Transverse colon (tissue), 4 donors: ENCODE measurements around the gene PLCB1. TPM values are rescaled to one million over a fixed set of nuclear protein-coding genes. Genes with fewer than 3 reads are reported as not detected.

ENCODE experiments used
- DNase-seq: peaks from one replicate; pipeline ENCODE4 v3.0.0-alpha.2; 2019
- H3K27ac ChIP-seq, 4 donors: fragments of 200-600 bp; sonication (generic); 2 replicates each; pipeline ENCODE4 v1.5.1; 2016 to 2018; ENCODE audit warnings: inconsistent platforms in 4 of 4
- H3K27me3 ChIP-seq: fragments of 200-600 bp; sonication (generic); 2 replicates; pipeline ENCODE4 v1.5.1; 2017; ENCODE audit warnings: inconsistent platforms
- H3K36me3 ChIP-seq, 4 donors: fragments of 200-600 bp; sonication (generic); 2 replicates each; pipeline ENCODE4 v1.5.1; 2017 to 2019; ENCODE audit warnings: inconsistent platforms in 4 of 4
- H3K4me1 ChIP-seq, 4 donors: fragments of 200-600 bp; sonication (generic); 2 replicates each; pipeline ENCODE4 v1.5.1; 2017 to 2020; ENCODE audit warnings: inconsistent platforms in 4 of 4
- H3K4me3 ChIP-seq, 4 donors: fragments of 200-600 bp; sonication (generic); 1 replicate in 1 of 4; 2 replicates in 3 of 4; pipeline versions ENCODE4 v1.5.1 to v1.6.1; 2017 to 2019; ENCODE audit warnings: inconsistent platforms in 4 of 4
- H3K9me3 ChIP-seq, 2 donors: fragments of 200-600 bp; sonication (generic); 2 replicates each; pipeline ENCODE4 v1.5.1; 2017 to 2019; ENCODE audit warnings: inconsistent platforms in 2 of 2
- EP300 ChIP-seq: sonication (generic); formaldehyde crosslinking; IDR thresholded peaks from one replicate; pipeline ENCODE4 v1.6.1; 2017; ENCODE audit warnings: antibody characterized with exemption, low read depth
- POLR2A ChIP-seq: fragments of 450-650 bp; IDR thresholded peaks from one replicate; pipeline ENCODE4 v1.6.1; 2016; ENCODE audit warnings: antibody characterized with exemption, mild to moderate bottlenecking, moderate library complexity
- POLR2AphosphoS5 ChIP-seq, 3 donors: sonication (generic); formaldehyde crosslinking; IDR thresholded peaks; one replicate each; pipeline ENCODE4 v1.6.1; 2016; ENCODE audit warnings: antibody characterized with exemption in 3 of 3
- WGBS, 2 donors: methylation state at CpG; one replicate each; pipeline ENCODE4 v1.1.5; 2018; ENCODE audit warnings: low coverage in 1 of 2; 5-methylcytosine and 5-hydroxymethylcytosine counted together
- in situ Hi-C, 4 donors: fragments of 200-750 bp; cut with MboI; loops; one replicate each; pipeline versions ENCODE4 v1.15.0 to v1.15.1; 2017; ENCODE audit warnings: low sequenced_read_pairs in 3 of 4, low pct_ligation_motif_present in 1 of 4, low pct_unique_long_range_greater_than_20kb in 1 of 4
- intact Hi-C: fragments of 100-400 bp; cut with DNase I; formaldehyde crosslinking; loops from one replicate; pipeline ENCODE4 v1.15.1; 2023; ENCODE audit warnings: low total_unique reads
- total RNA-seq, 4 donors: library from RNA; depleted of rRNA; stranded (reverse); fragments of >200 nt; gene quantifications; one replicate each; pipeline ENCODE4 v1.1.0, GENCODE V29; 2016
- TF ChIP-seq, protein P1 (sequence below), 5 experiments: fragments of 200-600 bp in 3 of 5; fragments of 450-650 bp in 2 of 5; sonication (generic) in 3 of 5; IDR thresholded peaks; 1 replicate in 2 of 5; 2 replicates in 3 of 5; pipeline ENCODE4 v1.5.1; 2016 to 2017; ENCODE audit warnings: antibody characterized with exemption in 5 of 5, inconsistent platforms in 3 of 5, mild to moderate bottlenecking in 2 of 5, moderate library complexity in 1 of 5

The PLCB1 gene
- total RNA-seq, 4 donors from 2014 or later: 13.1 to 18.6 (median 15.8) TPM

DNA sequence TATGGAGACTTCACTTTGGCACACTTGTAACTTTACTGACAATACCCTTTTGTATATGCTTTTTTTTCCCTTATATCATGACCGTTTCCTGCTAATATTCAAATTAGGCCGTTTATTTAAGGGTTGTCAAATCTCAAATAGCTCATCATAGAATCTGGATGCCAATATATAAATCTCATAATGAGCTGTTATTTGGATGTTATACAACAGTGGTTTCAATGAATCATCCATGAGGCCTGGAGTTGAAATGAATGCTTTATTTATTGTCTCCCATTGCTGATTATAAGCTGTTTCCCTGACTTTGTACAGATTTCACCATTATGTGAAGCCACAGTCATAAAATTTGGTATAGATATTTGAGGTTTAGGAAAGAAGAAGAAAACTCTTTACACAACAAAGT lies 256.1 kb downstream of the PLCB1 start:
- Histone ChIP-seq H3K9me3 (no peaks in the 10 kb centered on the region), H3K4me3 (no peak overlapping the region), H3K27ac (no peak overlapping the region), H3K4me1 (peaks cover 0 to 15% (median 0%) of the 10 kb centered on the region in 4 donors), H3K27me3 (no peaks in the 10 kb centered on the region), H3K36me3 (no peaks in the 10 kb centered on the region)
- TF ChIP-seq POLR2A (no peak), POLR2AphosphoS5 (IDR thresholded peaks at IDR 0.05) (no peak), EP300 (no peak)
- TF ChIP-seq, protein P1, sequence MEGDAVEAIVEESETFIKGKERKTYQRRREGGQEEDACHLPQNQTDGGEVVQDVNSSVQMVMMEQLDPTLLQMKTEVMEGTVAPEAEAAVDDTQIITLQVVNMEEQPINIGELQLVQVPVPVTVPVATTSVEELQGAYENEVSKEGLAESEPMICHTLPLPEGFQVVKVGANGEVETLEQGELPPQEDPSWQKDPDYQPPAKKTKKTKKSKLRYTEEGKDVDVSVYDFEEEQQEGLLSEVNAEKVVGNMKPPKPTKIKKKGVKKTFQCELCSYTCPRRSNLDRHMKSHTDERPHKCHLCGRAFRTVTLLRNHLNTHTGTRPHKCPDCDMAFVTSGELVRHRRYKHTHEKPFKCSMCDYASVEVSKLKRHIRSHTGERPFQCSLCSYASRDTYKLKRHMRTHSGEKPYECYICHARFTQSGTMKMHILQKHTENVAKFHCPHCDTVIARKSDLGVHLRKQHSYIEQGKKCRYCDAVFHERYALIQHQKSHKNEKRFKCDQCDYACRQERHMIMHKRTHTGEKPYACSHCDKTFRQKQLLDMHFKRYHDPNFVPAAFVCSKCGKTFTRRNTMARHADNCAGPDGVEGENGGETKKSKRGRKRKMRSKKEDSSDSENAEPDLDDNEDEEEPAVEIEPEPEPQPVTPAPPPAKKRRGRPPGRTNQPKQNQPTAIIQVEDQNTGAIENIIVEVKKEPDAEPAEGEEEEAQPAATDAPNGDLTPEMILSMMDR (IDR thresholded peaks at IDR 0.05): no peak
- in situ Hi-C loops (loop anchor here in 3 of 4 donors (10.0 to 25.0 kb wide), 3 partner anchors 251 to 351 kb away; partner anchors contain the start of gene PLCB1 (in 3 of the 3)), intact Hi-C loops (no loop called here)
- WGBS, 2 donors: 61 to 80% methylated on average over 1 to 2 of the region's 2 CpGs
- no peak for DNase-seq

DNA sequence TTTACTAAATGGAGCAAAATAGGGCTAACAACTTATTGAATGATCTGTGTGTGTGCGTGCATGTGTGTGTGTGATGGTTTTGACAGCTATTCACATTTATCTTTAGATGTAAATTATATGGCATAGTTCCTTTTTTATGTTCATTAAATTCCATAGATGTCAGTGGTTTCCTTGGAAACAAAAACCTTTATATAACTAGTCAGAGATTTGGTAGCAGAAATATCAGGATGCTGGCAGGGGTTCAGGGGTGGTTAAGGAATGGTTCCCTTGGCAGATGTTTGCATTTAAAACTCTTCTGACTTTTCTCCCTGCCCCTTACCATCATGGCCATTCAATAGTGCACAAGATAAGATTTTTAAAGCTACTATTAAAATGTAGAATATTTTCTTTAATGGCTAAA lies 256.6 kb downstream of the PLCB1 start:
- TF ChIP-seq EP300 (no peak), POLR2A (no peak), POLR2AphosphoS5 (IDR thresholded peaks at IDR 0.05) (no peak)
- TF ChIP-seq, protein P1 (IDR thresholded peaks at IDR 0.05): no peak
- Histone ChIP-seq H3K27ac (no peak overlapping the region), H3K27me3 (no peaks in the 10 kb centered on the region), H3K9me3 (no peaks in the 10 kb centered on the region), H3K36me3 (no peaks in the 10 kb centered on the region), H3K4me3 (no peak overlapping the region), H3K4me1 (peaks cover 0 to 15% (median 0%) of the 10 kb centered on the region in 4 donors)
- intact Hi-C loops: no loop called here
- no peak for DNase-seq
- WGBS, 2 donors: 90 to 100% methylated on average over 1 of the region's 1 CpG
- in situ Hi-C loops: loop anchor here in 3 of 4 donors (10.0 to 25.0 kb wide), 3 partner anchors 251 to 351 kb away; partner anchors contain the start of gene PLCB1 (in 3 of the 3)

DNA sequence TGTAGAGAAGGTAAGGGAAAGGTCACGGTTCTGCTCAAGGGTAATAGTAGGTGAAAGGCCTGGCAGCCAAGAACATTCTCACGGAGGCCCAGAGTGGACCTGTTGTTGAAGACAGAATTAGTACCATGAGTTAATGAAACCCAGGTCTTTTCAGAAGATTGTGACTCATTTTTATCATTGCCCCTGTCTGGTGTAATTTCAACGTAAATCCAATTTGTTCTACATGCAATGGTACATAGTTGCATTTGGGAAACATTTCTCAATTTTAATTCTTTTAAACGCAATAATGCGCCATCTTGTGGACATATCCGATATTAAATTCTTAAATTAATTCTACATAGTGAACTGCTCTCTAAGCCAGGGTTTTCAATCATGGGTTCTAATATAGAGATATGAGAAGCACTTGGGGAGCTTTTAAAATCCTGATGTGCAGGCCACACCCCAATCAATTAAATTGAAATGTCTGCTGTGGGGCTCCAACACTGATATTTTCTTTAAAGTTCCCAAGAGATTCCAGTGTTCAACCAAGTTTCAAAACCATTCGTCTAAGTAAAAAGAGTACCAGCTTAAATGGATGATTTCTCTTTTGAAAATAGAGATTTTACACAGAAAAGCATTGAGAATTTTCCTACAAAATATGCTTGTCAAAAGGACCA lies 257.4 kb downstream of the PLCB1 start:
- TF ChIP-seq EP300 (no peak), POLR2A (no peak), POLR2AphosphoS5 (IDR thresholded peaks at IDR 0.05) (no peak)
- TF ChIP-seq, protein P1 (IDR thresholded peaks at IDR 0.05): peak; percentile 47 to 61 (median 51)
- Histone ChIP-seq H3K27me3 (no peaks in the 10 kb centered on the region), H3K27ac (no peak overlapping the region), H3K9me3 (no peaks in the 10 kb centered on the region), H3K4me3 (no peak overlapping the region), H3K4me1 (peaks cover 0 to 15% (median 0%) of the 10 kb centered on the region in 4 donors), H3K36me3 (no peaks in the 10 kb centered on the region)
- intact Hi-C loops (no loop called here), in situ Hi-C loops (loop anchor here in 3 of 4 donors (10.0 to 25.0 kb wide), 3 partner anchors 252 to 352 kb away; partner anchors contain the start of gene PLCB1 (in 3 of the 3))
- 33 to 36% methylated on average over 7 of the region's 7 CpGs for WGBS, 2 donors
- DNase-seq: no peak

GRCh38 chr20:8390037-8390433 lies 258.0 kb downstream of the PLCB1 start:
- intact Hi-C loops: no loop called here
- WGBS, 2 donors: 78 to 81% methylated on average over 5 of the region's 5 CpGs
- no peak for DNase-seq
- no peak overlapping the region for H3K4me3 ChIP-seq
- peaks cover 0 to 15% (median 0%) of the 10 kb centered on the region in 4 donors for H3K4me1 ChIP-seq
- H3K36me3 ChIP-seq: no peaks in the 10 kb centered on the region
- in situ Hi-C loops: loop anchor here in 3 of 4 donors (25.0 kb wide), 2 partner anchors 253 to 353 kb away; partner anchors contain the start of gene PLCB1 (in 2 of the 3)
- no peak overlapping the region for H3K27ac ChIP-seq
- no peaks in the 10 kb centered on the region for H3K27me3 ChIP-seq
- TF ChIP-seq, protein P1 (IDR thresholded peaks at IDR 0.05): no peak
- no peak for TF ChIP-seq EP300
- TF ChIP-seq POLR2AphosphoS5 (IDR thresholded peaks at IDR 0.05): no peak
- TF ChIP-seq POLR2A: no peak
- H3K9me3 ChIP-seq: no peaks in the 10 kb centered on the region
